Measurements from ENCODE around the gene GLIS2. TPM values are rescaled to one million over a fixed set of nuclear protein-coding genes. Genes with fewer than 3 reads are reported as not detected.

Gene GLIS2
- total and polyA plus RNA-seq, 2 donors (not counting 1 experiment from before 2014, with no cell fraction given) = 4.0 to 6.0 TPM

- Histone ChIP-seq H2AFZ (ENCODE audit: low read length) (no peak overlapping the region), H3K4me1 (ENCODE audit: control insufficient read depth, extremely low read depth, insufficient read depth, low read length) (peaks cover 34% of the 10 kb centered on the region), H3K27me3 (ENCODE audit: control insufficient read depth, insufficient read depth, low read length) (no peaks in the 10 kb centered on the region), H3K9ac (ENCODE audit: insufficient read depth, low read length) (no peak overlapping the region), H3K4me3 (replicated peaks in 1 of 4; ENCODE audit: control extremely low read depth in 1 of 4, insufficient read depth in 1 of 4, low read depth in 3 of 4, low read length in 4 of 4) (no peak overlapping the region), H3K36me3 (ENCODE audit: control insufficient read depth, insufficient read depth, low read length) (peaks cover 4% of the 10 kb centered on the region), H4K20me1 (ENCODE audit: control insufficient read depth, extremely low read depth, insufficient read depth, low read length) (no peaks in the 10 kb centered on the region), H3K4me2 (ENCODE audit: extremely low read depth, insufficient read depth, low read length) (no peak overlapping the region), H3K9me3 (ENCODE audit: control insufficient read depth, insufficient read depth, low read depth, low read length) (no peaks in the 10 kb centered on the region), H3K27ac (ENCODE audit: insufficient read depth, low read length) (peak overlapping the region; percentile 36), H3K79me2 (ENCODE audit: control insufficient read depth, insufficient read depth, low read length) (peaks cover 89% of the 10 kb centered on the region)
- DNase-seq (ENCODE audit: low read depth in 2 of 2) = no peak
- no peak for TF ChIP-seq EZH2 (IDR thresholded peaks at IDR 0.05; ENCODE audit: low read length, missing control alignments)
- TF ChIP-seq CTCF (conservative IDR thresholded peaks at IDR 0.05 in 1 of 2, IDR thresholded peaks at IDR 0.05 in 1 of 2; ENCODE audit: low read depth in 1 of 2, low read length in 2 of 2) = no peak
These were observed 7.4 kb downstream of the GLIS2 start for GRCh38 chr16:4323071-4323844.

GRCh38 chr16:4323845-4324488, 8.1 kb downstream of the GLIS2 start:
- Histone ChIP-seq H3K4me2 (ENCODE audit: extremely low read depth, insufficient read depth, low read length) (peak overlapping the region; percentile 40), H3K9me3 (ENCODE audit: control insufficient read depth, insufficient read depth, low read depth, low read length) (no peaks in the 10 kb centered on the region), H3K9ac (ENCODE audit: insufficient read depth, low read length) (peak overlapping the region; percentile 24), H2AFZ (ENCODE audit: low read length) (no peak overlapping the region), H3K27ac (ENCODE audit: insufficient read depth, low read length) (peak overlapping the region; percentile 36), H4K20me1 (ENCODE audit: control insufficient read depth, extremely low read depth, insufficient read depth, low read length) (no peaks in the 10 kb centered on the region), H3K36me3 (ENCODE audit: control insufficient read depth, insufficient read depth, low read length) (peaks cover 4% of the 10 kb centered on the region), H3K4me1 (ENCODE audit: control insufficient read depth, extremely low read depth, insufficient read depth, low read length) (peaks cover 41% of the 10 kb centered on the region), H3K4me3 (replicated peaks in 1 of 4; ENCODE audit: control extremely low read depth in 1 of 4, insufficient read depth in 1 of 4, low read depth in 3 of 4, low read length in 4 of 4) (peak overlapping the region in 1 of 4 experiments; percentile 31), H3K27me3 (ENCODE audit: control insufficient read depth, insufficient read depth, low read length) (no peaks in the 10 kb centered on the region), H3K79me2 (ENCODE audit: control insufficient read depth, insufficient read depth, low read length) (peaks cover 88% of the 10 kb centered on the region)
- peak; percentile 42 to 60 for DNase-seq (ENCODE audit: low read depth in 2 of 2)
- TF ChIP-seq EZH2 (IDR thresholded peaks at IDR 0.05; ENCODE audit: low read length, missing control alignments) (no peak), CTCF (conservative IDR thresholded peaks at IDR 0.05 in 1 of 2, IDR thresholded peaks at IDR 0.05 in 1 of 2; ENCODE audit: low read depth in 1 of 2, low read length in 2 of 2) (no peak)

- Histone ChIP-seq H3K27ac (ENCODE audit: insufficient read depth, low read length) (no peak overlapping the region), H3K36me3 (ENCODE audit: control insufficient read depth, insufficient read depth, low read length) (peaks cover 2% of the 10 kb centered on the region), H3K4me1 (ENCODE audit: control insufficient read depth, extremely low read depth, insufficient read depth, low read length) (peaks cover 40% of the 10 kb centered on the region), H3K27me3 (ENCODE audit: control insufficient read depth, insufficient read depth, low read length) (no peaks in the 10 kb centered on the region), H4K20me1 (ENCODE audit: control insufficient read depth, extremely low read depth, insufficient read depth, low read length) (no peaks in the 10 kb centered on the region), H3K9me3 (ENCODE audit: control insufficient read depth, insufficient read depth, low read depth, low read length) (no peaks in the 10 kb centered on the region), H3K9ac (ENCODE audit: insufficient read depth, low read length) (no peak overlapping the region), H3K79me2 (ENCODE audit: control insufficient read depth, insufficient read depth, low read length) (peaks cover 88% of the 10 kb centered on the region), H3K4me3 (replicated peaks in 1 of 4; ENCODE audit: control extremely low read depth in 1 of 4, insufficient read depth in 1 of 4, low read depth in 3 of 4, low read length in 4 of 4) (peak overlapping the region in 1 of 4 experiments; percentile 31), H2AFZ (ENCODE audit: low read length) (no peak overlapping the region), H3K4me2 (ENCODE audit: extremely low read depth, insufficient read depth, low read length) (peak overlapping the region; percentile 40)
- no peak for DNase-seq (ENCODE audit: low read depth in 2 of 2)
- TF ChIP-seq EZH2 (IDR thresholded peaks at IDR 0.05; ENCODE audit: low read length, missing control alignments) (no peak), CTCF (conservative IDR thresholded peaks at IDR 0.05 in 1 of 2, IDR thresholded peaks at IDR 0.05 in 1 of 2; ENCODE audit: low read depth in 1 of 2, low read length in 2 of 2) (no peak)
These were observed 8.8 kb downstream of the GLIS2 start for GRCh38 chr16:4324492-4325252.

Data from fibroblast of lung (primary cell).